Adrenal gland (tissue), 5 donors: Measurements from ENCODE around the gene ZNF185.

Experiments
- CTCF ChIP-seq, 6 experiments: fragments of 450-650 bp in 4 of 6; fragments of 200-600 bp in 2 of 6; sonication (generic) in 1 of 6; IDR thresholded peaks; 1 replicate in 5 of 6; 2 replicates in 1 of 6; pipeline versions ENCODE4 v1.5.1 to v1.8.0; 2016 to 2021; ENCODE audit warnings: antibody characterized with exemption in 6 of 6, mild to moderate bottlenecking in 2 of 6, moderate library complexity in 1 of 6
- POLR2A ChIP-seq, 2 donors: fragments of 450-650 bp; IDR thresholded peaks; one replicate each; pipeline ENCODE4 v1.6.1; 2017; ENCODE audit warnings: antibody characterized with exemption in 2 of 2, mild to moderate bottlenecking in 2 of 2, moderate library complexity in 1 of 2
- donor health status: DM: no; HTN: no; CAD: no.

- TF ChIP-seq CTCF (IDR thresholded peaks at IDR 0.05) (peak; percentile 16 to 59 (median 46)), POLR2A (IDR thresholded peaks at IDR 0.05) (no peak)
These were observed 17.8 kb downstream of the ZNF185 start for GRCh38 chrX:152915541-152916241.
